CD1c-positive myeloid dendritic cell (primary cell): Measurements from ENCODE around the gene HOXA6.
A peak's percentile ranks its signal among the peaks of the same experiment; 100 is the strongest.

Source experiments
- DNase-seq: peaks from one replicate; pipeline ENCODE4 v3.0.0-alpha.2; 2016; ENCODE audit errors: extremely low spot score

Gene HOXA6

GRCh38 chr7:27161214-27161720 lies 13.7 kb upstream of the HOXA6 start:
- DNase-seq = peak; percentile 82

GRCh38 chr7:27160546-27161213 lies 13.1 kb upstream of the HOXA6 start:
- DNase-seq = peak; percentile 91

DNA sequence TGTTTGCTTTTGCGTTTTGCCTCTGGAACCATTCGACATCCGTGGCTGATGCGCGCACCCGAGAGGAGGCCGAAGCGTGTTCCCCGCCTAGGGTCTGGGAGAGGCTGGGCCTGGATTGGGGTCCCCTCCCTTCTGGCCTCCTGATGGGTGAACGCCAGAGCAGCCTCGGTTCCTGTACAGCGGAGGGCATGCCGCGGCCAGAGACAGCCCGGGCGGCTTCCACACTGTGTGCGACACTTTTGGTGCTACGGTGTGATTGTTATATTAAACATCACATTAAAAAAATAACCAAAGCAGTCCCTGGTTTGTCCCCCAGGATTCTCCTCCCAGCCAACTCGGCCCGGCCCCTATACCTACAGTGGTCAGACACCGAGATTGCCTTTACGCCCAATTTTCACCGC lies 12.6 kb upstream of the HOXA6 start:
- no peak for DNase-seq

- no peak for DNase-seq
Observed at GRCh38 chr7:27159266-27160144, 11.9 kb upstream of the HOXA6 start.

GRCh38 chr7:27158436-27159265 lies 11.1 kb upstream of the HOXA6 start:
- DNase-seq = no peak

DNA sequence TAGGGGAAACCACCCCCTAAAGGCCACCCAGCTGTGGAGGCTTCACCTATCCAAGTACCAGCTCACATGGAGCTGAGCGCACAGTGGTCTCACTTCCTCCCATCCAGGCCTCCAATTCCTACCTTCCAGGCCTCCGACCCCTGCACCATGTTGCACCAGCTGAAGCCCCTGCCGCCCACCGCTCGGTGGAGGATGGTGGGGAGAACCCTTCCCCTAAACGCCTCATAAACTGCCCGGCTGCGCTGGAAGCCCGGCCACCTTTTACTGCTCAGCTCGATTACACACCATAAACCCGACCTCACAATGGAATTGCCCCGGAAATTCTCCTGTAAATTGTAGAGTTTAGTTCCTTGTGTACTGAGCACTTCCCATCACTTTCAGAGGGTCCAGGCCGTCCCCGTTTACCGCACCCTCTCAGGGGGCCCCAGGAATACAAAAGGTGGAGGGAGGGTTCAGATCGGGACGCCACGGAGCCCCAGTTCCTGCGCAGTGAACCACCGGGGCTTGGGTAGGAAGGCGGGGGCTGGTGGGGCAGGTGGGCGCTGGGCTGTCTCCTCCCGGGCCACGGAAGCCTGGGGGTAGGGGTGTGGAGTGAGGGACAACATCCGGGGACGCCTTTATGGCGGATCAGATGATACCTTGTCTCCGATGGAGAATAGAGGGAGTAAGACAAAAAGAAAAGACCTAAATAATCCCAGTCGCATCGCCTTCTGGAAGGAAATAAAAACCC lies 10.3 kb upstream of the HOXA6 start:
- no peak for DNase-seq

DNA sequence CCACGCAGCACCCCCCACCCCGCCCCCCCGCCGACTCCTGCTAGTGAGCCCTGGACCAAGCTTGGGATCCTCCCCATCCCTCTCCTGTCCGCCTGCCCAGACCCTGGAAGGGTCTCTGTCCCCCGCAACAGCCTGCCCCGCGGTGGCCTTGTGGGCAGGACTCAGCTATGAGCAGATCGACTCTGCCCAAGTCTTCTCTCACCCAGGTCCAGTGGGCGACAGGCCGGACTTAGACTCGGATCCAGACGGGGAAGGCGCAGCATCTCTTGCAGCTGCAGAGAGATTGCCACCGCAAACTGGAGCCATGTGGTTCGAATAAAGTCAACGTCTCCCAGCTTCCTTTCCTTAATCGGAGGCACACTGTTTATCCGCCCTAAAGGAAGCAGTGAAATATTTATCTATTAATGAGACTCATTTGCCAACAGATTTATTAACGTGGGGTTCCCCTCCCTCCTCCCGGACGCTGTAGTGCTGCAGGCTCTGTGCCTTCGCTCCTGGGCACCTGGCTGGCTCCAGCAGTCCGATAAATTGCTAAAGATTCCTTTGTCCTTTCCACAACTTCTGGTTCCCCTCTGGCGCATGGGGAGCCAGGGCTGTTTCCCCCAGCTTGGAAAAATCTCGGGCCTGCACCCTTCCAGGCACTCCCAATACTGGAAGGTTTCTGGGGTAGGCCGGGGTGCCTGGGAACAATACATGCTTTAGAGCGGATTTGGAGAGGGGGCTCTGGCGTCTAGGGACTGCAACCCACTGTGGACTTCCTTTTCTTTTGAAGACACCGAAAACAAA lies 9.5 kb upstream of the HOXA6 start:
- DNase-seq = no peak

- no peak for DNase-seq
Observed at GRCh38 chr7:27156508-27156898, 8.9 kb upstream of the HOXA6 start, which contains the start of gene HOXA7. Gene HOXA7 (minus strand): TSS chr7:27156675. CDS start chr7:27156545, 130 bp downstream.

GRCh38 chr7:27155816-27156507 lies 8.4 kb upstream of the HOXA6 start:
- DNase-seq = no peak

GRCh38 chr7:27154901-27155815 lies 7.6 kb upstream of the HOXA6 start:
- no peak for DNase-seq

GRCh38 chr7:27154369-27154768 lies 6.8 kb upstream of the HOXA6 start:
- no peak for DNase-seq

DNA sequence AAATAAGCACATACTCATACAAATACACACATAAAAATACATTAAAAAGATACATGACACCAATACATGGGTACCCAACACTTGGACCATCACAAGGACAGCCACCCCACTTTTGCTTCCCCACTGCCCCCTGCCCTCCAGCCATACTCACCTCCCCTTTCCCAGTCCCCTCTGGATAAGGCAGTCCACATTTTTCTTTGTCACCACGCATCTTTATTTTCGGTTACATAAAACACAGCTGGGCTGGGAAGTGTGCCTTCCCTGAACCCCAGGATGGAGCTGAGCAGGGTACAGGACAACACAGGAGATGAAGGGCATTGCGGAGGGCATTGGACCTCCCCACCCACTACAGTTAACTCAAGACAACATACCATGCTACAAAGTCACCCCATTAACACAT lies 6.0 kb upstream of the HOXA6 start:
- DNase-seq = no peak

- DNase-seq = no peak
Observed at GRCh38 chr7:27152816-27153442, 5.4 kb upstream of the HOXA6 start.

- no peak for DNase-seq
Observed at GRCh38 chr7:27151931-27152815, 4.6 kb upstream of the HOXA6 start, which contains the start of gene HOXA3. Gene HOXA3 (minus strand): TSS chr7:27152583. CDS start chr7:27110640, 41,943 bp downstream.

GRCh38 chr7:27151341-27151930 lies 3.9 kb upstream of the HOXA6 start:
- no peak for DNase-seq

DNA sequence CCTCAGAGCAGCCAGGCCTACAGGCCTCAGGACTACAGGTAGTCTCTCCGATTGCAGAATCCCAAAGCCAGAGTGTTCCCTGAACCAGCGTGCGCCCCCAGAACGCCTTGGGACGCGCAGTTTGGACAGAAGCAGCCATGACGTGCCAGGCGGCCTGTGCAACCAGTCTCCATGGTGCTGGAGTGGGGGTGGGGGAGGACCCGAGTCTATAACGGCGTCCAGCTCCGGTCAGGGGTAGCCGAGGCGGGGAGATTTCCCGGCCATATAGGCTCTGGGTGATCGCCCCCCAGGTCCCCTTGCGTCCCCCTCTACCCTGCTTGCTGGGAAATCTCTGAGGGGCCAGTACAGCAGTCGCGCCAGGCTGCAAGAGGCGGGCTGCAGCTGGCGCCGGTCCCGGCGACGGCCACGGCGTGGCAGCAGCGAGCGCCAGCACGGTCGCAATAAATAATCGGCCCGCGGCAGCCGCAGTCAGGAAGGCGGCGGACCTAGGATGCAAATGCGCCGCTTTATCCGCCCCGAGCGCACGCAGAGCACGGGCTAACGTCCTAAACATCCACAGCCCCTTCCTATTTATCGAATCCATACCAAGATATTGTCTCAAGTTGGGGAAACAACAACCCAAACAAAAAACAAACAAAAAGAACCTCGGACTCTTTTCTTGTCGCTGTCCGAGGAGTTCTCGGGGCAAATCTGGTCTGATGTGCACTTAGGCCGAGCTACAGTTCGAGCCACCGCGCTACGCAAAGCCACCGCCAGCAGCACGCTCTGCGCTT lies 3.2 kb upstream of the HOXA6 start:
- peak; percentile 81 for DNase-seq
